ENCODE measurements around the gene HPS5.
"Not testable (repeated sequence)": the region's sequence is repeated elsewhere in the genome, so short reads cannot be mapped to it uniquely, and the experiment has no call there.

Gene HPS5

GRCh38 chr11:18259259-18259658 lies 62.7 kb downstream of the HPS5 start:
- Histone ChIP-seq H3K9me3 (ENCODE audit: control insufficient read depth, insufficient read depth, low read length) (no peaks in the 10 kb centered on the region), H3K4me1 (ENCODE audit: control insufficient read depth, insufficient read depth, low read length) (no peaks in the 10 kb centered on the region), H3K36me3 (ENCODE audit: control insufficient read depth, insufficient read depth, low read length) (no peaks in the 10 kb centered on the region), H3K27ac (ENCODE audit: low read length) (no peak overlapping the region), H3K4me3 (ENCODE audit: low read length) (no peak overlapping the region), H3K27me3 (ENCODE audit: control insufficient read depth, insufficient read depth, low read length) (no peaks in the 10 kb centered on the region)
- no peak for DNase-seq (ENCODE audit: low read depth, low spot score)

GRCh38 chr11:18254781-18255361 lies 67.1 kb downstream of the HPS5 start:
- H3K27ac ChIP-seq (ENCODE audit: low read length), result no peak overlapping the region
- no peak overlapping the region for H3K4me3 ChIP-seq (ENCODE audit: low read length)
- no peaks in the 10 kb centered on the region for H3K36me3 ChIP-seq (ENCODE audit: control insufficient read depth, insufficient read depth, low read length)
- no peak for DNase-seq (ENCODE audit: low read depth, low spot score)
- H3K9me3 ChIP-seq (ENCODE audit: control insufficient read depth, insufficient read depth, low read length), result no peaks in the 10 kb centered on the region
- no CpG with 5 or more reads among the region's 2 CpGs for WGBS (ENCODE audit: insufficient coverage, insufficient read length)
- no peaks in the 10 kb centered on the region for H3K27me3 ChIP-seq (ENCODE audit: control insufficient read depth, insufficient read depth, low read length)
- no peaks in the 10 kb centered on the region for H3K4me1 ChIP-seq (ENCODE audit: control insufficient read depth, insufficient read depth, low read length)

- no peak overlapping the region for H3K4me3 ChIP-seq (ENCODE audit: low read length)
- no peaks in the 10 kb centered on the region for H3K27me3 ChIP-seq (ENCODE audit: control insufficient read depth, insufficient read depth, low read length)
- no peaks in the 10 kb centered on the region for H3K9me3 ChIP-seq (ENCODE audit: control insufficient read depth, insufficient read depth, low read length)
- H3K36me3 ChIP-seq (ENCODE audit: control insufficient read depth, insufficient read depth, low read length), result no peaks in the 10 kb centered on the region
- no peak for DNase-seq (ENCODE audit: low read depth, low spot score)
- no peaks in the 10 kb centered on the region for H3K4me1 ChIP-seq (ENCODE audit: control insufficient read depth, insufficient read depth, low read length)
- no CpG with 5 or more reads among the region's 11 CpGs for WGBS (ENCODE audit: insufficient coverage, insufficient read length)
- H3K27ac ChIP-seq (ENCODE audit: low read length), result no peak overlapping the region
Observed at GRCh38 chr11:18253778-18254338, 68.1 kb downstream of the HPS5 start.

GRCh38 chr11:18253233-18253632 lies 68.7 kb downstream of the HPS5 start:
- no peak for DNase-seq (ENCODE audit: low read depth, low spot score)
- H3K4me3 ChIP-seq (ENCODE audit: low read length), result no peak overlapping the region
- H3K9me3 ChIP-seq (ENCODE audit: control insufficient read depth, insufficient read depth, low read length), result no peaks in the 10 kb centered on the region
- H3K27me3 ChIP-seq (ENCODE audit: control insufficient read depth, insufficient read depth, low read length), result no peaks in the 10 kb centered on the region
- WGBS (ENCODE audit: insufficient coverage, insufficient read length), result 100% methylated on average over 1 of the region's 3 CpGs
- H3K36me3 ChIP-seq (ENCODE audit: control insufficient read depth, insufficient read depth, low read length), result no peaks in the 10 kb centered on the region
- no peaks in the 10 kb centered on the region for H3K4me1 ChIP-seq (ENCODE audit: control insufficient read depth, insufficient read depth, low read length)
- H3K27ac ChIP-seq (ENCODE audit: low read length), result no peak overlapping the region

- Histone ChIP-seq H3K36me3 (ENCODE audit: control insufficient read depth, insufficient read depth, low read length) (no peaks in the 10 kb centered on the region), H3K9me3 (ENCODE audit: control insufficient read depth, insufficient read depth, low read length) (no peaks in the 10 kb centered on the region), H3K27ac (ENCODE audit: low read length) (no peak within 1 kb of the TSS), H3K4me3 (ENCODE audit: low read length) (no peak within 1 kb of the TSS), H3K4me1 (ENCODE audit: control insufficient read depth, insufficient read depth, low read length) (no peaks in the 10 kb centered on the region), H3K27me3 (ENCODE audit: control insufficient read depth, insufficient read depth, low read length) (no peaks in the 10 kb centered on the region)
- DNase-seq (ENCODE audit: low read depth, low spot score), result no peak
- WGBS (ENCODE audit: insufficient coverage, insufficient read length), result no CpG with 5 or more reads among the region's 5 CpGs
Observed at GRCh38 chr11:18248561-18248960, 73.4 kb downstream of the HPS5 start, which contains the start of gene SAA2. TSS of gene SAA2 (minus strand) at chr11:18248668. CDS start at chr11:18248011, 657 bp downstream.

- DNase-seq (ENCODE audit: low read depth, low spot score); H3K9me3 ChIP-seq (ENCODE audit: control insufficient read depth, insufficient read depth, low read length); H3K4me1 ChIP-seq (ENCODE audit: control insufficient read depth, insufficient read depth, low read length); H3K27ac ChIP-seq (ENCODE audit: low read length); H3K36me3 ChIP-seq (ENCODE audit: control insufficient read depth, insufficient read depth, low read length); H3K27me3 ChIP-seq (ENCODE audit: control insufficient read depth, insufficient read depth, low read length); H3K4me3 ChIP-seq (ENCODE audit: low read length): not testable (repeated sequence)
- no CpG with 5 or more reads among the region's 6 CpGs for WGBS (ENCODE audit: insufficient coverage, insufficient read length)
Observed at GRCh38 chr11:18247191-18247581, 74.8 kb downstream of the HPS5 start.

GRCh38 chr11:18246379-18247190 lies 75.4 kb downstream of the HPS5 start:
- H3K4me3 ChIP-seq (ENCODE audit: low read length); H3K4me1 ChIP-seq (ENCODE audit: control insufficient read depth, insufficient read depth, low read length); H3K9me3 ChIP-seq (ENCODE audit: control insufficient read depth, insufficient read depth, low read length); H3K27me3 ChIP-seq (ENCODE audit: control insufficient read depth, insufficient read depth, low read length); H3K27ac ChIP-seq (ENCODE audit: low read length); H3K36me3 ChIP-seq (ENCODE audit: control insufficient read depth, insufficient read depth, low read length); DNase-seq (ENCODE audit: low read depth, low spot score): not testable (repeated sequence)
- WGBS (ENCODE audit: insufficient coverage, insufficient read length), result no CpG with 5 or more reads among the region's 11 CpGs

GRCh38 chr11:18245396-18245795 lies 76.5 kb downstream of the HPS5 start:
- DNase-seq (ENCODE audit: low read depth, low spot score), result no peak
- no peaks in the 10 kb centered on the region for H3K4me1 ChIP-seq (ENCODE audit: control insufficient read depth, insufficient read depth, low read length)
- no peaks in the 10 kb centered on the region for H3K9me3 ChIP-seq (ENCODE audit: control insufficient read depth, insufficient read depth, low read length)
- H3K27ac ChIP-seq (ENCODE audit: low read length), result no peak overlapping the region
- no CpG with 5 or more reads among the region's 6 CpGs for WGBS (ENCODE audit: insufficient coverage, insufficient read length)
- H3K27me3 ChIP-seq (ENCODE audit: control insufficient read depth, insufficient read depth, low read length), result no peaks in the 10 kb centered on the region
- H3K4me3 ChIP-seq (ENCODE audit: low read length), result no peak overlapping the region
- no peaks in the 10 kb centered on the region for H3K36me3 ChIP-seq (ENCODE audit: control insufficient read depth, insufficient read depth, low read length)

- DNase-seq (ENCODE audit: low read depth, low spot score), result peak; percentile 41
- H3K4me1 ChIP-seq (ENCODE audit: control insufficient read depth, insufficient read depth, low read length), result no peaks in the 10 kb centered on the region
- H3K9me3 ChIP-seq (ENCODE audit: control insufficient read depth, insufficient read depth, low read length), result no peaks in the 10 kb centered on the region
- H3K36me3 ChIP-seq (ENCODE audit: control insufficient read depth, insufficient read depth, low read length), result no peaks in the 10 kb centered on the region
- no peak overlapping the region for H3K27ac ChIP-seq (ENCODE audit: low read length)
- WGBS (ENCODE audit: insufficient coverage, insufficient read length), result no CpG with 5 or more reads among the region's 1 CpG
- H3K27me3 ChIP-seq (ENCODE audit: control insufficient read depth, insufficient read depth, low read length), result no peaks in the 10 kb centered on the region
- H3K4me3 ChIP-seq (ENCODE audit: low read length), result no peak overlapping the region
Observed at GRCh38 chr11:18243783-18244362, 78.1 kb downstream of the HPS5 start.

GRCh38 chr11:18239655-18240054 lies 82.3 kb downstream of the HPS5 start:
- DNase-seq (ENCODE audit: low read depth, low spot score), result no peak
- Histone ChIP-seq H3K27me3 (ENCODE audit: control insufficient read depth, insufficient read depth, low read length) (no peaks in the 10 kb centered on the region), H3K27ac (ENCODE audit: low read length) (no peak overlapping the region), H3K9me3 (ENCODE audit: control insufficient read depth, insufficient read depth, low read length) (no peaks in the 10 kb centered on the region), H3K4me3 (ENCODE audit: low read length) (no peak overlapping the region), H3K36me3 (ENCODE audit: control insufficient read depth, insufficient read depth, low read length) (no peaks in the 10 kb centered on the region), H3K4me1 (ENCODE audit: control insufficient read depth, insufficient read depth, low read length) (no peaks in the 10 kb centered on the region)
- WGBS (ENCODE audit: insufficient coverage, insufficient read length), result no CpG with 5 or more reads among the region's 1 CpG
